HEK293 (cell line): ENCODE results near the gene RBBP5.

ENCODE experiments used
- AEBP2 ChIP-seq: fragments of 450-650 bp; formaldehyde crosslinking; IDR thresholded peaks from 2 replicates; pipeline ENCODE4 v1.5.1; 2016; ENCODE audit warnings: missing biosample characterization, missing genetic modification characterization, borderline replicate concordance
- EGR2 ChIP-seq: fragments of 450-650 bp; formaldehyde crosslinking; IDR thresholded peaks from 2 replicates; pipeline ENCODE4 v1.5.1; 2016; ENCODE audit warnings: low read depth, missing biosample characterization, missing genetic modification characterization
- ELK4 ChIP-seq: IDR thresholded peaks from 2 replicates; pipeline ENCODE4 v1.6.1; 2011; ENCODE audit warnings: mild to moderate bottlenecking, low read depth, low read length, borderline replicate concordance
- PRDM2 ChIP-seq: fragments of 450-650 bp; formaldehyde crosslinking; IDR thresholded peaks from 2 replicates; pipeline ENCODE4 v1.5.1; 2016; ENCODE audit warnings: missing biosample characterization, missing genetic modification characterization, borderline replicate concordance
- SP3 ChIP-seq: fragments of 450-650 bp; formaldehyde crosslinking; IDR thresholded peaks from 2 replicates; pipeline ENCODE4 v1.5.1; 2016; ENCODE audit warnings: missing biosample characterization, missing genetic modification characterization
- ZBTB10 ChIP-seq: fragments of 450-650 bp; formaldehyde crosslinking; IDR thresholded peaks from 2 replicates; pipeline ENCODE4 v1.5.1; 2016; ENCODE audit warnings: missing biosample characterization, missing genetic modification characterization
- ZBTB48 ChIP-seq: fragments of 450-650 bp; formaldehyde crosslinking; IDR thresholded peaks from 2 replicates; pipeline ENCODE4 v1.5.1; 2016; ENCODE audit warnings: missing biosample characterization, missing genetic modification characterization
- ZBTB7A ChIP-seq: fragments of 450-650 bp; formaldehyde crosslinking; IDR thresholded peaks from 2 replicates; pipeline ENCODE4 v1.5.1; 2016; ENCODE audit warnings: low read depth, missing biosample characterization, missing genetic modification characterization
- ZFP3 ChIP-seq: fragments of 450-650 bp; formaldehyde crosslinking; IDR thresholded peaks from 2 replicates; pipeline ENCODE4 v1.5.1; 2016; ENCODE audit warnings: low read depth, missing biosample characterization, missing genetic modification characterization
- ZFP37 ChIP-seq: fragments of 450-650 bp; formaldehyde crosslinking; IDR thresholded peaks from 2 replicates; pipeline ENCODE4 v1.5.1; 2016; ENCODE audit warnings: missing biosample characterization, missing genetic modification characterization
- ZNF155 ChIP-seq: fragments of 450-650 bp; formaldehyde crosslinking; IDR thresholded peaks from 2 replicates; pipeline ENCODE4 v1.5.1; 2016; ENCODE audit warnings: missing biosample characterization, missing genetic modification characterization
- ZNF174 ChIP-seq: fragments of 450-650 bp; formaldehyde crosslinking; IDR thresholded peaks from 2 replicates; pipeline ENCODE4 v1.5.0; 2017; ENCODE audit warnings: missing biosample characterization, mild to moderate bottlenecking, missing genetic modification characterization
- ZNF302 ChIP-seq: fragments of 450-650 bp; formaldehyde crosslinking; IDR thresholded peaks from 2 replicates; pipeline ENCODE4 v1.5.1; 2016; ENCODE audit warnings: missing biosample characterization, missing genetic modification characterization, low read depth
- ZNF394 ChIP-seq: fragments of 450-650 bp; formaldehyde crosslinking; IDR thresholded peaks from 2 replicates; pipeline ENCODE4 v1.5.1; 2016; ENCODE audit warnings: missing biosample characterization, missing genetic modification characterization, mild to moderate bottlenecking, moderate library complexity, borderline replicate concordance
- ZNF398 ChIP-seq: fragments of 450-650 bp; formaldehyde crosslinking; IDR thresholded peaks from 2 replicates; pipeline ENCODE4 v1.5.1; 2017; ENCODE audit warnings: missing biosample characterization, missing genetic modification characterization
- ZNF404 ChIP-seq: fragments of 450-650 bp; formaldehyde crosslinking; IDR thresholded peaks from 2 replicates; pipeline ENCODE4 v1.5.1; 2017; ENCODE audit warnings: missing biosample characterization, missing genetic modification characterization
- ZNF423 ChIP-seq: fragments of 450-650 bp; formaldehyde crosslinking; IDR thresholded peaks from 2 replicates; pipeline ENCODE4 v1.5.1; 2016; ENCODE audit warnings: missing biosample characterization, missing genetic modification characterization
- ZNF501 ChIP-seq: fragments of 450-650 bp; formaldehyde crosslinking; IDR thresholded peaks from 2 replicates; pipeline ENCODE4 v1.5.1; 2016; ENCODE audit warnings: missing biosample characterization, missing genetic modification characterization
- ZNF521 ChIP-seq: fragments of 450-650 bp; formaldehyde crosslinking; IDR thresholded peaks from 2 replicates; pipeline ENCODE4 v1.5.1; 2017; ENCODE audit warnings: missing biosample characterization, mild to moderate bottlenecking, missing genetic modification characterization
- ZNF548 ChIP-seq: fragments of 450-650 bp; formaldehyde crosslinking; IDR thresholded peaks from 2 replicates; pipeline ENCODE4 v1.5.1; 2016; ENCODE audit warnings: missing biosample characterization, missing genetic modification characterization
- ZNF626 ChIP-seq: fragments of 450-650 bp; sonication (Bioruptor Pico); formaldehyde crosslinking; IDR thresholded peaks from 2 replicates; pipeline ENCODE4 v1.5.1; 2018; ENCODE audit warnings: missing biosample characterization, missing genetic modification characterization, inconsistent platforms
- ZNF645 ChIP-seq: fragments of 450-650 bp; formaldehyde crosslinking; IDR thresholded peaks from 2 replicates; pipeline ENCODE4; 2016; ENCODE audit warnings: missing biosample characterization, missing genetic modification characterization
- ZXDB ChIP-seq: fragments of 450-650 bp; formaldehyde crosslinking; IDR thresholded peaks from 2 replicates; pipeline ENCODE4 v1.5.1; 2016; ENCODE audit warnings: missing biosample characterization, missing genetic modification characterization

Gene RBBP5

GRCh38 chr1:205121660-205122488 is at the start of gene RBBP5 (continued):
- TF ChIP-seq ZNF645 = 0 out of 2 replicates have a peak, but pooled peaks have one; percentile 52
- TF ChIP-seq ZNF423 (tag by site-specific recombination) = no peak
- TF ChIP-seq ZNF302 (tag by site-specific recombination) = peak; percentile 65; the same call in 1 of the 2 replicates
- peak; percentile 96 for TF ChIP-seq ZBTB7A (tag by site-specific recombination)
- TF ChIP-seq ZBTB10 (tag by site-specific recombination) = peak; percentile 41; the same call in 1 of the 2 replicates
- TF ChIP-seq ZNF501 (tag by site-specific recombination) = peak; percentile 99
- TF ChIP-seq ZNF398 = no peak
- TF ChIP-seq ZNF626 (tag by site-specific recombination) = peak; percentile 97
- peak; percentile 82 for TF ChIP-seq ZBTB48
- TF ChIP-seq EGR2 (tag by site-specific recombination) = peak; percentile 73
- peak; percentile 99 for TF ChIP-seq ZFP37 (tag by site-specific recombination)
- TF ChIP-seq ZNF155 (tag by site-specific recombination) = no peak
- no peak for TF ChIP-seq ZNF174 (tag by site-specific recombination)
- TF ChIP-seq SP3 (tag by site-specific recombination) = peak; percentile 88
- TF ChIP-seq ZNF404 = no peak
- TF ChIP-seq ZNF548 (tag by site-specific recombination) = no peak
- peak; percentile 92 for TF ChIP-seq ZNF394 (tag by site-specific recombination)
- no peak for TF ChIP-seq ZNF521 (tag by site-specific recombination)
- TF ChIP-seq ZXDB (tag by site-specific recombination) = peak; percentile 98
- no peak for TF ChIP-seq PRDM2 (tag by site-specific recombination)
- peak; percentile 41; the same call in 1 of the 2 replicates for TF ChIP-seq AEBP2
- no peak for TF ChIP-seq ELK4
- no peak for TF ChIP-seq ZFP3 (tag by site-specific recombination)
